ENCODE measurements around the gene NUDT2.
"Not testable (repeated sequence)": the region's sequence is repeated elsewhere in the genome, so short reads cannot be mapped to it uniquely, and the experiment has no call there.

NUDT2 gene

DNA sequence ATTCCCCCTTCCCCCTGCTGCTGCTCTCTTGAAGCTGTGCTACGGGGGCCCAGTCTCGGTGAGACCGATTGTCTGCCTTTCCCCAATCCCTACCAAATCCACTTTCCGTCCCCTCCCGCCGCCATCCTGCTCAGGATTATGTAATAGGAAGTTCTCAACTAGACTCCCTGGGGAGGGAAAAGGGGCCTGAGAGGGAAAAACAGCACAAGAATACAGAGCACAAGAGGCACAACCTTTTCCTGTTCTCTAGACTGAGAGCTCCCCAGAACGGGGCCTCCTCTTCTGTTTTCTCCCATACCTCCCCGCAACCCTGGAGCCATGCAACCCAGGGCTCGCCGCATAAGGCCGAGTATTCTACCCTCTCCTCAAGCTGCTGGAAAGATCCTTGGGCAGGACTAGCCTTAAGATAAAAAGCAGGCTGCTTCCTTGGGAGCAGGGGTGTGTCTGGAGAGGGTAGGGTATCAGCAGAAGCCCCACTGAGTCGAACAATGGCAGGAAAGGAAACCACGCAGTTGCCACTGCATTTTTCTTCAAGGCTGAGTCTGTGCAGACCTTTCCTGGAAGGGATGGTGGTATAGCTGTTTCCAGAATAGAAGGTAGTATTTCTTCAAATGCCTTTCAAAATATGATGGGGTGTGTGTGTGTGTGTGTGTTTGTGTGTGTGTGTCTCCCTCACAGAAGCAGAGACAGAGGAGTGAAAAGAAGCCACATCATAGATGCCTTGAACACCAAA is 34.4 kb downstream of the NUDT2 start:
- DNase-seq (ENCODE audit: low read depth) = no peak
- no peak overlapping the region for H3K4me3 ChIP-seq (ENCODE audit: low read depth, low read length)
- TF ChIP-seq, protein P1, sequence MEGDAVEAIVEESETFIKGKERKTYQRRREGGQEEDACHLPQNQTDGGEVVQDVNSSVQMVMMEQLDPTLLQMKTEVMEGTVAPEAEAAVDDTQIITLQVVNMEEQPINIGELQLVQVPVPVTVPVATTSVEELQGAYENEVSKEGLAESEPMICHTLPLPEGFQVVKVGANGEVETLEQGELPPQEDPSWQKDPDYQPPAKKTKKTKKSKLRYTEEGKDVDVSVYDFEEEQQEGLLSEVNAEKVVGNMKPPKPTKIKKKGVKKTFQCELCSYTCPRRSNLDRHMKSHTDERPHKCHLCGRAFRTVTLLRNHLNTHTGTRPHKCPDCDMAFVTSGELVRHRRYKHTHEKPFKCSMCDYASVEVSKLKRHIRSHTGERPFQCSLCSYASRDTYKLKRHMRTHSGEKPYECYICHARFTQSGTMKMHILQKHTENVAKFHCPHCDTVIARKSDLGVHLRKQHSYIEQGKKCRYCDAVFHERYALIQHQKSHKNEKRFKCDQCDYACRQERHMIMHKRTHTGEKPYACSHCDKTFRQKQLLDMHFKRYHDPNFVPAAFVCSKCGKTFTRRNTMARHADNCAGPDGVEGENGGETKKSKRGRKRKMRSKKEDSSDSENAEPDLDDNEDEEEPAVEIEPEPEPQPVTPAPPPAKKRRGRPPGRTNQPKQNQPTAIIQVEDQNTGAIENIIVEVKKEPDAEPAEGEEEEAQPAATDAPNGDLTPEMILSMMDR (IDR thresholded peaks at IDR 0.05; ENCODE audit: low read depth, low read length, missing control alignments) = no peak

DNA sequence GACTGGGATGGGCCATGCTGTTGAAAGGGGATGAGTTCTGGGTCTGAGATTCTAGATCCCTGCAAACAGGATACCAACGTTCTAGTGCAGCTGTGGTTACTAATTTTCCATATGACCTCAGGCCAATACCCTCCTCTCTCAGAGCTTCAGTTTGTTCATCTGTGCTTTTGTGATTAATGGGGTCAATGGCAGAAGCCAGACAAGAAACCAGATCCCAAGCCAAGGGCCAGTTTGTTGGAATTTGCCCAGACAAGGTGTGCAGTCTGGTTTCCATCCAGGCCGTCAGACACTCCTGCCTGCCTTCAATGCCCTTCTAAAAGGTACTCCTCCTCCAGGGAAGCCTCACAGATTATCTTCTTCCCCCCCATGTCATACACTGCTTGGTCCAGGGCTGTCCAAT is 35.9 kb downstream of the NUDT2 start:
- H3K4me3 ChIP-seq (ENCODE audit: low read depth, low read length) = no peak overlapping the region
- DNase-seq (ENCODE audit: low read depth) = no peak
- TF ChIP-seq, protein P1 (IDR thresholded peaks at IDR 0.05; ENCODE audit: low read depth, low read length, missing control alignments) = no peak

DNA sequence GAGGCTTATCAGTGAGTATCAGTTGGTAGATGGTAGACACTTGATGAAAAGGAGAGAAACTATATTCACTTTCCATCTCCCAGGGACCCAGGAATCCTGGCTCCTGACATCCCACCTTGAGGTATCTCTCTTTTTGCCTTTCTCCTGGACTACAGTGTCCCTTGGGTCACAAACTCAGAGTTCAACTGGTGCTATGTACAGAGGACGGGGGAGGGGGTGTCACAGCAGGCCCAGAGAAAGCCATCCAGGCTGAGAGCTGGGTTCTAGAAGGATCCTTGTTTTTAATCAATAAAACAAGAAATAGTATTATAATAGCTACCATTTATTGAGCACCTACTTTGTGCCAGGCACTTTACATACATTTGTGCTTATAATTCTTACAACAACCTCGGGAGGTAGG is 37.0 kb downstream of the NUDT2 start:
- TF ChIP-seq, protein P1 (IDR thresholded peaks at IDR 0.05; ENCODE audit: low read depth, low read length, missing control alignments) = no peak
- H3K4me3 ChIP-seq (ENCODE audit: low read depth, low read length) = no peak overlapping the region
- DNase-seq (ENCODE audit: low read depth) = no peak

DNA sequence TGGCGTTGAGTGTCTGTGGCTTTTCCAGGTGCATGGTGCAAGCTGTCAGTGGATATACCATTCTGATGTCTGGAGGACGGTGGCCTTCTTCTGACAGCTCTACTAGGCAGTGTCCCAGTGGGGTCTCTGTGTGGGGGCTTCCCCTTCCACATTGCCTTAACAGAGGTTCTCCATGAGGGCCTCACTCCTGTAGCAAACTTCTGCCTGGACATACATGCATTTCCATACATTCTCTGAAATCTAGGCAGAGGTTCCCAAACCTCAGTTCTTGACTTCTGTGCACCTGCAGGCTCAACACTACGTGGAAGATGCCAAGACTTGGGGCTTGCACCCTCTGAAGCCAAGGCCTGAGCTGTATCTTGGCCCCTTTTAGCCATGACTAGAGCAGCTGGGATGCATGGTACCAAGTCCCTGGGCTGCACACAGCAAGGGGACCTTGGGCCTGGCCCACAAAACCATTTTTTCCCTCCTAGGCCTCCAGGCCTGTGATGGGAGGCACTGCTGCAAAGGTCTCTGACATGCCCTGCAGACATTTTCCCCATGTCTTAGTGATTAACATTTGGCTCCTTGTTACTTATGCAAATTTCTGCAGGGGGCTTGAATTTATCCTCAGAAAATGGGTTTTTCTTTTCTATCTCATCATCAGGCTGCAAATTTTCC is 38.5 kb downstream of the NUDT2 start:
- DNase-seq (ENCODE audit: low read depth); H3K4me3 ChIP-seq (ENCODE audit: low read depth, low read length): not testable (repeated sequence)

DNA sequence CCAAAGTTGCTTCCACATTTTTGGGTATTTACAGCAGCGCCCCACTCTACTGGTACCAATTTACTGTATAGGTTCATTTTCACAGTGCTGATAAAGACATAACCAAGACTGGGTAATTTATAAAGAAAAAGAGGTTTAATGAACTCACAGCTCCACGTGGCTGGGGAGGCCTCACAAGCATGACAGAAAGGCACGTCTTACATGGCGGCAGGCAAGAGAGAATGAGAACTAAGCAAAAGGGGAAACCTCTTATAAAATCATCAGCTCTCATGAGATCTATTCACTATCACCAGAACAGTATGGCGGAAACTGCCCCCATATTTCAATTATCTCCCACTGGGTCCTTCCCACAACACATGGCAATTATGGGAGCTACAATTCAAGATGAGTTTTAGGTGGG is 39.4 kb downstream of the NUDT2 start:
- not testable (repeated sequence) for DNase-seq (ENCODE audit: low read depth); H3K4me3 ChIP-seq (ENCODE audit: low read depth, low read length)

DNA sequence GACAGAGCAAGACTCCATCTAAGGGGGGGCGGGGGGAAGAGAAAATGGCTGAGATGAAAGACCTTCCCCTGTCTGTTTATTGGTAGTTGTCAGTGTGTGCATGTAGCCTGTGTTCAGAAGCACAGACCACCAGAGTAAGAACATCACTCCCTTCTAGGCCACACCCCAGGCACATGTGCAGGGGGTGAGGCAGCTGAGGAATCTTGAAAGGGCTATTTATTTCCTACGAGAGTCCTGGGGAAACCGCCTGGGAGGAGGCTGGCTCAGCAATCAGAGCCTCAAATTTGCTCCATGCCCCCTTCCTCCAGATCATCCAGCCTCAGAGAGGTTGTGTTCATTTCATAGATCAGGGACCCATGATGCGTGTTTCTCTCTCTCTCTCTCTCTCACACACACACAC is 40.3 kb downstream of the NUDT2 start:
- DNase-seq (ENCODE audit: low read depth) = no peak
- H3K4me3 ChIP-seq (ENCODE audit: low read depth, low read length) = no peak overlapping the region
- TF ChIP-seq, protein P1 (IDR thresholded peaks at IDR 0.05; ENCODE audit: low read depth, low read length, missing control alignments) = no peak

DNA sequence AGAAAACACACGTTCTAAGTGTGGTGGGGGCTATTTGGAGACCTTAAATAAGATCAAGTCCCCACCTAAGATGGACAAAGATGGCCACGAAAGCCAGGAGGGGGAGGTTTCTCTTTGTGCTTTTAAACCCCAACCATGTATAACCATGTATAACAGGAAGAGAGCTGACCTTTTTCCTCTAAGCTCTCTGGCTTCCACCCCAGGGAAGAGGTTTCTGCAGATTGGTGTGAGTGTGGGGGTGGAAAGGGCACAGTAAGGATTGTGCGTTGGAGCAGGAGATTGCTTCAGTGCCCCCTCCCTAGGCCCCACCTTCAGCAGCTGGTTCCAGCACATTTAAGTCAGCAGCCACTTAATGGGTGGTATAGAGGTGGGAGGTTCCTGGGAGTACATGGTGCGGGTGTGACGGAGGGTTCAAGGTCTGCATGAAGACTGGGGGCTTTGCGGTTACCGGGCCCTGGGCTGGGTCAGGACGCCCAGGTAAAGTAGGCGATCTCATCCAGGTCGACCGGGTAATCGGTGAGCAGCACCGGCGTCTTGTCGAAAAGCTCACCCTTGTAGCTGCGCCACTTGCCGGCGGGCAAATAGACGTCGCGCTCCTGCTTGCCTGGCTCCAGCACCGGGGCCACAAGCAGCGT is 41.1 kb downstream of the NUDT2 start:
- DNase-seq (ENCODE audit: low read depth) = no peak
- TF ChIP-seq, protein P1 (IDR thresholded peaks at IDR 0.05; ENCODE audit: low read depth, low read length, missing control alignments) = no peak
- H3K4me3 ChIP-seq (ENCODE audit: low read depth, low read length) = no peak overlapping the region
